HepG2 (cell line): Measurements from ENCODE around the gene PDE3B. TPM values are rescaled to one million over a fixed set of nuclear protein-coding genes. Genes with fewer than 3 reads are reported as not detected.

ENCODE experiments used
- ATF4 ChIP-seq, 2 experiments: fragments of 450-650 bp in 1 of 2; sonication (generic) in 1 of 2; formaldehyde crosslinking; IDR thresholded peaks; 2 replicates each; pipeline versions ENCODE4 v1.5.0 to v1.8.0; 2020 to 2022; ENCODE audit warnings: mild to moderate bottlenecking in 1 of 2, missing genetic modification reagents in 1 of 2
- ATF7-NPFF ChIP-seq: sonication (generic); formaldehyde crosslinking; IDR thresholded peaks from 2 replicates; pipeline ENCODE4 v1.8.1; 2023; ENCODE audit warnings: mild to moderate bottlenecking, low read depth, missing genetic modification reagents, moderate library complexity
- ELF1 ChIP-seq: sonication (generic); formaldehyde crosslinking; IDR thresholded peaks from 2 replicates; pipeline ENCODE4 v1.4.0; 2020; ENCODE audit warnings: missing genetic modification reagents
- EZH2 ChIP-seq: conservative IDR thresholded peaks from 2 replicates; pipeline ENCODE4 v1.6.1; 2012; ENCODE audit warnings: mild to moderate bottlenecking, low read depth, low read length, moderate library complexity
- FLYWCH1 ChIP-seq: sonication (generic); formaldehyde crosslinking; IDR thresholded peaks from 2 replicates; pipeline ENCODE4 v1.8.1; 2023; ENCODE audit warnings: mild to moderate bottlenecking, missing genetic modification reagents
- FOXM1 ChIP-seq: sonication (generic); formaldehyde crosslinking; IDR thresholded peaks from 2 replicates; pipeline ENCODE4 v1.5.0; 2020; ENCODE audit warnings: missing genetic modification reagents
- GRHL1 ChIP-seq: sonication (generic); formaldehyde crosslinking; conservative IDR thresholded peaks from 2 replicates; pipeline ENCODE4 v1.8.0; 2022; ENCODE audit warnings: missing genetic modification reagents
- GTF3A ChIP-seq: sonication (generic); formaldehyde crosslinking; conservative IDR thresholded peaks from 2 replicates; pipeline ENCODE4 v1.4.0; 2020; ENCODE audit warnings: mild to moderate bottlenecking, missing genetic modification reagents
- ISL2 ChIP-seq: sonication (generic); formaldehyde crosslinking; IDR thresholded peaks from 2 replicates; pipeline ENCODE4 v1.5.0; 2020; ENCODE audit warnings: missing genetic modification reagents
- KDM6A ChIP-seq: IDR thresholded peaks from 2 replicates; pipeline ENCODE4 v1.6.1; 2016; ENCODE audit warnings: low read depth
- MIER3 ChIP-seq: IDR thresholded peaks from 2 replicates; pipeline ENCODE4 v1.6.1; 2016; ENCODE audit warnings: missing compliant biosample characterization, borderline replicate concordance
- MTF1 ChIP-seq: sonication (generic); formaldehyde crosslinking; IDR thresholded peaks from 2 replicates; pipeline ENCODE4 v1.5.0; 2020; ENCODE audit warnings: missing genetic modification reagents
- NR1H2 ChIP-seq: sonication (generic); formaldehyde crosslinking; IDR thresholded peaks from 2 replicates; pipeline ENCODE4 v1.8.1; 2022; ENCODE audit warnings: low read depth, missing genetic modification reagents, borderline replicate concordance
- PRDM4 ChIP-seq: sonication (generic); formaldehyde crosslinking; IDR thresholded peaks from 2 replicates; pipeline ENCODE4 v1.9.0; 2021; ENCODE audit warnings: missing genetic modification reagents, borderline replicate concordance
- SIN3B ChIP-seq: fragments of 150-350 bp; IDR thresholded peaks from 2 replicates; pipeline ENCODE4 v1.6.1; 2014; ENCODE audit warnings: low read length
- SIX1 ChIP-seq: sonication (generic); formaldehyde crosslinking; IDR thresholded peaks from 2 replicates; pipeline ENCODE4 v1.4.0; 2020; ENCODE audit warnings: missing genetic modification reagents, borderline replicate concordance
- SIX4 ChIP-seq: sonication (generic); formaldehyde crosslinking; IDR thresholded peaks from 2 replicates; pipeline ENCODE4 v1.4.0; 2020; ENCODE audit warnings: missing genetic modification reagents
- SMC3 ChIP-seq: IDR thresholded peaks from 2 replicates; pipeline ENCODE4 v1.6.1; 2011; ENCODE audit warnings: low read length, improper control_type of control experiment
- SRSF1 ChIP-seq: fragments of 200-400 bp; formaldehyde crosslinking; optimal IDR thresholded peaks from 2 replicates; pipeline ENCODE3; 2017; ENCODE audit warnings: mild to moderate bottlenecking, low read depth, low read length, moderate library complexity
- ZKSCAN8 ChIP-seq: IDR thresholded peaks from 2 replicates; pipeline ENCODE4 v1.6.1; 2016; ENCODE audit warnings: borderline replicate concordance, missing genetic modification reagents, missing compliant biosample characterization
- ZNF253 ChIP-seq: sonication (generic); formaldehyde crosslinking; IDR thresholded peaks from 2 replicates; pipeline ENCODE4 v1.8.0; 2022; ENCODE audit warnings: mild to moderate bottlenecking, missing genetic modification reagents, borderline replicate concordance
- ZNF337 ChIP-seq: sonication (generic); formaldehyde crosslinking; IDR thresholded peaks from 2 replicates; pipeline ENCODE4 v1.5.1; 2020; ENCODE audit warnings: missing genetic modification reagents, low read depth, mild to moderate bottlenecking, borderline replicate concordance
- ZNF33A ChIP-seq: sonication (generic); formaldehyde crosslinking; IDR thresholded peaks from 2 replicates; pipeline ENCODE4 v1.5.1; 2020; ENCODE audit warnings: missing genetic modification reagents, mild to moderate bottlenecking, moderate library complexity, borderline replicate concordance
- ZNF576 ChIP-seq: sonication (generic); formaldehyde crosslinking; IDR thresholded peaks from 2 replicates; pipeline ENCODE4 v1.4.0; 2020; ENCODE audit warnings: mild to moderate bottlenecking, missing genetic modification reagents
- ZNF850 ChIP-seq: sonication (generic); formaldehyde crosslinking; conservative IDR thresholded peaks from 2 replicates; pipeline ENCODE4 v1.9.0; 2021; ENCODE audit warnings: mild to moderate bottlenecking, missing genetic modification reagents
- polyA plus RNA-seq, 8 experiments: library from polyadenylated mRNA; depleted of rRNA in 3 of 8; stranded (reverse) in 7 of 8; unstranded in 1 of 8; fragments of >200 nt; fragmentation: Illumina TruSeq in 4 of 8; extraction: Trizol in 4 of 8; gene quantifications; 2 replicates each; pipeline versions ENCODE4 v1.2.1 to v1.2.3, GENCODE V29; 2011 to 2016; ENCODE audit warnings: low read depth in 4 of 8, missing spikeins in 1 of 8, mixed read lengths in 1 of 8; ENCODE audit not compliant: insufficient read depth in 1 of 8
- total RNA-seq, 5 experiments: library from RNA; depleted of rRNA; stranded (reverse); fragments of >200 nt; fragmentation: Illumina TruSeq; extraction: Trizol; gene quantifications; 2 replicates each; pipeline ENCODE4 v1.2.3, GENCODE V29; 2016; ENCODE audit warnings: low read depth in 1 of 5
- TF ChIP-seq, protein P1 (sequence below): sonication (generic); formaldehyde crosslinking; conservative IDR thresholded peaks from 2 replicates; pipeline ENCODE4 v1.4.0; 2020; ENCODE audit warnings: missing genetic modification reagents

Gene PDE3B
- total and polyA plus RNA-seq, 2 of the 13 experiments (the other 11 are each of a cell fraction or from before 2014, with no cell fraction given) = 14.1 to 26.5 TPM

GRCh38 chr11:14741195-14741594 is 97.6 kb downstream of the PDE3B start (continued):
- TF ChIP-seq ATF4 (CRISPR knock-in tag; IDR thresholded peaks at IDR 0.05) (peak in 1 of 2 experiments; percentile 57; a peak in 1 of 4 replicates), FLYWCH1 (CRISPR knock-in tag) (no peak), ZNF576 (no peak), ISL2 (CRISPR knock-in tag) (peak; percentile 86), GTF3A (CRISPR knock-in tag) (no peak), SIN3B (no peak), MTF1 (CRISPR knock-in tag) (no peak), PRDM4 (CRISPR knock-in tag) (no peak), SIX4 (0 out of 2 replicates have a peak, but pooled peaks have one; percentile 34), ZNF850 (no peak), MIER3 (CRISPR knock-in tag) (0 out of 2 replicates have a peak, but pooled peaks have one; percentile 59), KDM6A (CRISPR knock-in tag) (peak; percentile 63; the same call in 1 of the 2 replicates), ZNF337 (CRISPR knock-in tag) (no peak), NR1H2 (CRISPR knock-in tag) (no peak), SMC3 (no peak), ZNF33A (CRISPR knock-in tag) (no peak), GRHL1 (no peak), SIX1 (CRISPR knock-in tag) (peak; percentile 64; the same call in 1 of the 2 replicates), FOXM1 (no peak), ZNF253 (CRISPR knock-in tag) (no peak), ATF7-NPFF (CRISPR knock-in tag) (no peak), EZH2 (no peak), SRSF1 (no peak), ELF1 (CRISPR knock-in tag) (no peak), ZKSCAN8 (CRISPR knock-in tag) (0 out of 2 replicates have a peak, but pooled peaks have one; percentile 41)
- TF ChIP-seq, protein P1, sequence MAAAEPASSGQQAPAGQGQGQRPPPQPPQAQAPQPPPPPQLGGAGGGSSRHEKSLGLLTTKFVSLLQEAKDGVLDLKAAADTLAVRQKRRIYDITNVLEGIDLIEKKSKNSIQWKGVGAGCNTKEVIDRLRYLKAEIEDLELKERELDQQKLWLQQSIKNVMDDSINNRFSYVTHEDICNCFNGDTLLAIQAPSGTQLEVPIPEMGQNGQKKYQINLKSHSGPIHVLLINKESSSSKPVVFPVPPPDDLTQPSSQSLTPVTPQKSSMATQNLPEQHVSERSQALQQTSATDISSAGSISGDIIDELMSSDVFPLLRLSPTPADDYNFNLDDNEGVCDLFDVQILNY (CRISPR knock-in tag) = no peak
